Measurements from ENCODE around the gene SEM1.

SEM1 gene

GRCh38 chr7:96655956-96656355 lies 53.7 kb downstream of the SEM1 start:
- Histone ChIP-seq H3K4me1 (ENCODE audit: low read depth, poor library complexity, severe bottlenecking) (no peaks in the 10 kb centered on the region), H3K9ac (no peak overlapping the region), H3K27me3 (ENCODE audit: insufficient read depth, low read depth) (no peaks in the 10 kb centered on the region), H3K36me3 (ENCODE audit: insufficient read depth) (no peaks in the 10 kb centered on the region), H3K4me2 (no peak overlapping the region), H3K4me3 (IDR thresholded peaks at IDR 0.05; ENCODE audit: insufficient read depth, low read depth, low read length) (no peak overlapping the region), H4K20me1 (ENCODE audit: insufficient read depth) (no peaks in the 10 kb centered on the region), H2AFZ (ENCODE audit: low read depth) (no peak overlapping the region), H3K27ac (no peak overlapping the region), H3K79me2 (ENCODE audit: insufficient read depth, low read depth) (no peaks in the 10 kb centered on the region)
- TF ChIP-seq CTCF (conservative IDR thresholded peaks at IDR 0.05; ENCODE audit: low read depth, low read length) = no peak

GRCh38 chr7:96654630-96655188 lies 54.9 kb downstream of the SEM1 start:
- H3K4me1 ChIP-seq (ENCODE audit: low read depth, poor library complexity, severe bottlenecking) = no peaks in the 10 kb centered on the region
- no peak overlapping the region for H3K27ac ChIP-seq
- H3K79me2 ChIP-seq (ENCODE audit: insufficient read depth, low read depth) = no peaks in the 10 kb centered on the region
- H3K4me2 ChIP-seq = no peak overlapping the region
- no peak for TF ChIP-seq CTCF (conservative IDR thresholded peaks at IDR 0.05; ENCODE audit: low read depth, low read length)
- H3K9ac ChIP-seq = no peak overlapping the region
- H3K27me3 ChIP-seq (ENCODE audit: insufficient read depth, low read depth) = no peaks in the 10 kb centered on the region
- H3K36me3 ChIP-seq (ENCODE audit: insufficient read depth) = no peaks in the 10 kb centered on the region
- no peak overlapping the region for H3K4me3 ChIP-seq (IDR thresholded peaks at IDR 0.05; ENCODE audit: insufficient read depth, low read depth, low read length)
- no peak overlapping the region for H2AFZ ChIP-seq (ENCODE audit: low read depth)
- no peaks in the 10 kb centered on the region for H4K20me1 ChIP-seq (ENCODE audit: insufficient read depth)

GRCh38 chr7:96649981-96650380 lies 59.7 kb downstream of the SEM1 start:
- Histone ChIP-seq H4K20me1 (ENCODE audit: insufficient read depth) (no peaks in the 10 kb centered on the region), H3K4me1 (ENCODE audit: low read depth, poor library complexity, severe bottlenecking) (no peaks in the 10 kb centered on the region), H3K36me3 (ENCODE audit: insufficient read depth) (no peaks in the 10 kb centered on the region), H3K27me3 (ENCODE audit: insufficient read depth, low read depth) (no peaks in the 10 kb centered on the region), H2AFZ (ENCODE audit: low read depth) (no peak overlapping the region), H3K27ac (no peak overlapping the region), H3K4me2 (no peak overlapping the region), H3K4me3 (IDR thresholded peaks at IDR 0.05; ENCODE audit: insufficient read depth, low read depth, low read length) (no peak overlapping the region), H3K9ac (no peak overlapping the region), H3K79me2 (ENCODE audit: insufficient read depth, low read depth) (no peaks in the 10 kb centered on the region)
- no peak for TF ChIP-seq CTCF (conservative IDR thresholded peaks at IDR 0.05; ENCODE audit: low read depth, low read length)

GRCh38 chr7:96648784-96649183 lies 60.9 kb downstream of the SEM1 start:
- Histone ChIP-seq H3K4me1 (ENCODE audit: low read depth, poor library complexity, severe bottlenecking) (no peaks in the 10 kb centered on the region), H3K36me3 (ENCODE audit: insufficient read depth) (no peaks in the 10 kb centered on the region), H3K4me3 (IDR thresholded peaks at IDR 0.05; ENCODE audit: insufficient read depth, low read depth, low read length) (no peak overlapping the region), H3K27ac (no peak overlapping the region), H3K4me2 (no peak overlapping the region), H3K9ac (no peak overlapping the region), H3K79me2 (ENCODE audit: insufficient read depth, low read depth) (no peaks in the 10 kb centered on the region), H3K27me3 (ENCODE audit: insufficient read depth, low read depth) (no peaks in the 10 kb centered on the region), H4K20me1 (ENCODE audit: insufficient read depth) (no peaks in the 10 kb centered on the region), H2AFZ (ENCODE audit: low read depth) (no peak overlapping the region)
- TF ChIP-seq CTCF (conservative IDR thresholded peaks at IDR 0.05; ENCODE audit: low read depth, low read length) = no peak
